K562 (cell line): ENCODE measurements around the gene VCAN. TPM values are rescaled to one million over a fixed set of nuclear protein-coding genes. Genes with fewer than 3 reads are reported as not detected.

Source experiments
- ATAC-seq: fragments of 200-7000 bp; cut with Tn5 transposase; 3 replicates; pipeline ENCODE4 v1.9.1; 2020; ENCODE audit warnings: moderate library complexity
- BruUV-seq: library from RNA; stranded (reverse); fragments of 400-500 nt; replicated peaks from 2 replicates; lab custom pipeline; 2021; lab: Mats Ljungman, UMichigan
- CTCF ChIA-PET: fragments of 300-600 bp; formaldehyde crosslinking; extraction: SDS; loops from one replicate; lab custom pipeline; 2021; ENCODE audit warnings: low intra/inter-chr PET ratio; lab: Yijun Ruan, JAX
- POLR2A ChIA-PET: fragments of 300-600, 350-650 bp; sonication (Branson Sonifier 250); formaldehyde crosslinking; extraction: SDS; loops from one replicate; lab custom pipeline; 2021; ENCODE audit warnings: antibody characterized with exemption, inconsistent platforms; lab: Yijun Ruan, JAX
- DNase-seq, 4 experiments: peaks; one replicate each; pipeline versions ENCODE4 v3.0.0 to v3.0.0-alpha.2; 2011 to 2018; ENCODE audit warnings: low spot score in 3 of 4, mixed read lengths in 3 of 4; ENCODE audit errors: extremely low read depth in 1 of 4
- FAIRE-seq: peaks from 2 replicates; lab custom pipeline; 2011; peaks lifted over from hg19 to GRCh38; lab: Jason Lieb, UNC
- H2AFZ ChIP-seq: 2 replicates; pipeline ENCODE4 v1.6.0; 2011; ENCODE audit warnings: low read depth, low read length, control low read depth, inconsistent platforms
- H3K27ac ChIP-seq: fragments of 200-600 bp; 3 replicates; pipeline ENCODE4 v1.8.0; 2011; ENCODE audit warnings: low read depth, mild to moderate bottlenecking, control low read depth, inconsistent platforms, low read length, moderate library complexity, mixed read lengths; ENCODE audit errors: extremely low read depth
- H3K27me3 ChIP-seq, 2 experiments: fragments of 300-600 bp in 1 of 2; 2 replicates in 1 of 2; 3 replicates in 1 of 2; pipeline versions ENCODE4 v1.6.0 to v1.8.0; 2011; ENCODE audit warnings: inconsistent platforms in 2 of 2, low read length in 2 of 2, mild to moderate bottlenecking in 1 of 2, mixed read lengths in 1 of 2, moderate library complexity in 1 of 2; ENCODE audit not compliant: control insufficient read depth in 2 of 2, insufficient read depth in 2 of 2
- H3K36me3 ChIP-seq: fragments of 300-600 bp; 3 replicates; pipeline ENCODE4 v1.8.0; 2011; ENCODE audit warnings: mild to moderate bottlenecking, low read length, inconsistent platforms; ENCODE audit not compliant: control insufficient read depth, insufficient read depth
- H3K4me1 ChIP-seq, 2 experiments: fragments of 200-600 bp in 1 of 2; replicated peaks in 1 of 2; 2 replicates in 1 of 2; 3 replicates in 1 of 2; pipeline versions ENCODE4 v1.5.1 to v1.8.0; 2011; ENCODE audit warnings: inconsistent platforms in 2 of 2, low read length in 2 of 2, mild to moderate bottlenecking in 1 of 2, mixed read lengths in 1 of 2, moderate library complexity in 1 of 2; ENCODE audit not compliant: control insufficient read depth in 2 of 2, insufficient read depth in 2 of 2
- H3K4me2 ChIP-seq: 2 replicates; pipeline ENCODE4 v1.6.1; 2011; ENCODE audit warnings: low read length, control low read depth, inconsistent platforms, mixed read lengths; ENCODE audit not compliant: insufficient read depth
- H3K4me3 ChIP-seq: fragments of 200-600 bp; sonication (generic), shearing (Covaris generic); 2 replicates; pipeline ENCODE4 v1.5.1; 2016; ENCODE audit warnings: control low read depth, inconsistent platforms
- H3K79me2 ChIP-seq: fragments of 200-600 bp; 3 replicates; pipeline ENCODE4 v1.8.0; 2011; ENCODE audit warnings: low read length, inconsistent platforms; ENCODE audit not compliant: control insufficient read depth, insufficient read depth
- H3K9ac ChIP-seq, 2 experiments: 2 replicates each; pipeline versions ENCODE4 v1.6.0 to v1.6.1; 2011; ENCODE audit warnings: low read depth in 2 of 2, low read length in 2 of 2, control low read depth in 1 of 2, inconsistent platforms in 1 of 2, mild to moderate bottlenecking in 1 of 2, mixed read lengths in 1 of 2; ENCODE audit not compliant: insufficient read depth in 1 of 2
- H3K9me1 ChIP-seq: one replicate; pipeline ENCODE4 v1.6.0; 2011; ENCODE audit warnings: inconsistent platforms, mild to moderate bottlenecking, low read length, moderate library complexity; ENCODE audit not compliant: control insufficient read depth, insufficient read depth
- H3K9me3 ChIP-seq: replicated peaks from 2 replicates; pipeline ENCODE4 v1.5.1; 2011; ENCODE audit warnings: low read depth, low read length, inconsistent platforms; ENCODE audit not compliant: control insufficient read depth, insufficient read depth
- H4K20me1 ChIP-seq: replicated peaks from 2 replicates; pipeline ENCODE4 v1.6.1; 2011; ENCODE audit warnings: low read length, inconsistent platforms, mixed read lengths; ENCODE audit not compliant: control insufficient read depth, insufficient read depth
- ETV5 ChIP-seq: sonication (generic); formaldehyde crosslinking; IDR thresholded peaks from 2 replicates; pipeline ENCODE4 v1.4.0; 2020; ENCODE audit warnings: low read depth, mild to moderate bottlenecking, missing genetic modification reagents
- GMEB1 ChIP-seq: fragments of 250-450 bp; sonication (Bioruptor Pico); IDR thresholded peaks from 2 replicates; pipeline ENCODE4 v1.4.0; 2020; ENCODE audit warnings: mild to moderate bottlenecking
- KDM5B ChIP-seq: fragments of 200-600 bp; sonication (generic); IDR thresholded peaks from 2 replicates; pipeline ENCODE4 v1.6.1; 2012; ENCODE audit warnings: low read depth, mild to moderate bottlenecking, moderate library complexity, low read length, control low read depth, inconsistent platforms; ENCODE audit not compliant: insufficient replicate concordance
- MXD1 ChIP-seq: fragments of 250-450 bp; sonication (Bioruptor Pico); IDR thresholded peaks from 2 replicates; pipeline ENCODE4 v1.8.0; 2021; ENCODE audit warnings: borderline replicate concordance, mild to moderate bottlenecking, moderate library complexity; ENCODE audit not compliant: poor library complexity, severe bottlenecking
- RBBP5 ChIP-seq: fragments of 200-600 bp; sonication (generic); IDR thresholded peaks from 2 replicates; pipeline ENCODE4 v1.6.1; 2012; ENCODE audit warnings: borderline replicate concordance, mild to moderate bottlenecking, low read length, control low read depth, inconsistent platforms; ENCODE audit not compliant: insufficient read depth, poor library complexity, severe bottlenecking
- SMARCB1 ChIP-seq: IDR thresholded peaks from 2 replicates; pipeline ENCODE4 v1.6.1; 2011; ENCODE audit warnings: improper control_type of control experiment, low read depth; ENCODE audit not compliant: insufficient read length
- SREBF1 ChIP-seq: fragments of 150-350 bp; IDR thresholded peaks from 2 replicates; pipeline ENCODE4 v1.6.1; 2014; ENCODE audit warnings: antibody characterized with exemption, low read depth, low read length, borderline replicate concordance
- ZBTB9 ChIP-seq: fragments of 450-650 bp; formaldehyde crosslinking; IDR thresholded peaks from 2 replicates; pipeline ENCODE4 v1.4.0; 2020; ENCODE audit warnings: mild to moderate bottlenecking, moderate library complexity
- ZNF263 ChIP-seq: sonication (generic); formaldehyde crosslinking; IDR thresholded peaks from 2 replicates; pipeline ENCODE4 v1.8.0; 2022; ENCODE audit warnings: mild to moderate bottlenecking, missing genetic modification reagents, borderline replicate concordance
- ZNF717 ChIP-seq: fragments of 250-450 bp; sonication (Bioruptor Pico); IDR thresholded peaks from 2 replicates; pipeline ENCODE4 v1.5.0; 2021
- WGBS: fragments of 100-300 bp; shearing (Covaris generic); methylation state at CpG from one replicate; pipeline ENCODE4 v1.1.6; 2016; ENCODE audit warnings: low coverage, mixed read lengths; ENCODE audit not compliant: insufficient coverage; ENCODE audit errors: missing lambda C conversion rate; 5-methylcytosine and 5-hydroxymethylcytosine counted together
- in situ Hi-C: fragments of 300-500 bp; cut with MboI; formaldehyde crosslinking; loops from 4 replicates; pipeline ENCODE4 v1.15.0; 2018; ENCODE audit warnings: inconsistent platforms, mixed read lengths
- intact Hi-C: fragments of 100-400 bp; cut with micrococcal nuclease; formaldehyde crosslinking; loops from 2 replicates; pipeline ENCODE4 v1.14.2; 2022
- polyA plus RNA-seq, 8 experiments: library from polyadenylated mRNA; depleted of rRNA in 4 of 8; stranded (reverse) in 5 of 8; unstranded in 3 of 8; fragments of >200 nt; fragmentation: Nextera tagmentation in 2 of 8; fragmentation: Illumina TruSeq in 1 of 8; extraction: Ambion mirVana in 2 of 8; extraction: Trizol in 1 of 8; gene quantifications; 2 replicates each; pipeline versions ENCODE4 v1.2.1 to v1.2.3, GENCODE V29; 2011 to 2014; ENCODE audit warnings: inconsistent platforms in 1 of 8, missing spikeins in 1 of 8
- total RNA-seq, 7 experiments: library from RNA; depleted of rRNA in 6 of 7; stranded (reverse); fragments of >200 nt in 6 of 7; fragmentation: Illumina TruSeq in 2 of 7; extraction: Trizol in 2 of 7; gene quantifications; 2 replicates each; pipeline versions ENCODE4 v1.2.1 to v1.2.3, GENCODE V29; 2011 to 2021; ENCODE audit warnings: low replicate concordance in 1 of 7

VCAN gene
- total and polyA plus RNA-seq, 9 of the 15 experiments (the other 6 are each of a cell fraction or from before 2014, with no cell fraction given), result 0.01 to 0.33 (median 0.05) TPM

GRCh38 chr5:83472508-83473345 is 1.2 kb downstream of the VCAN start:
- intact Hi-C loops, result loop anchor here (2.0 to 5.0 kb wide), 3 partner anchors 40 to 1160 kb away; no protein-coding TSS in a partner anchor
- Histone ChIP-seq H3K9me1 (no peaks in the 10 kb centered on the region), H3K79me2 (no peaks in the 10 kb centered on the region), H3K4me3 (peak overlapping the region; percentile 40; the same call in 1 of the 2 replicates), H3K36me3 (no peaks in the 10 kb centered on the region), H3K4me1 (peaks cover 5 to 36% of the 10 kb centered on the region in 2 experiments; a peak in 3 of 5 replicates), H3K4me2 (peak overlapping the region; percentile 84), H4K20me1 (no peaks in the 10 kb centered on the region), H3K9ac (peak overlapping the region in 1 of 2 experiments; percentile 71; a peak in 2 of 4 replicates), H2AFZ (peak overlapping the region; percentile 98), H3K27me3 (peaks cover 11 to 25% of the 10 kb centered on the region in 2 experiments; a peak in 4 of 5 replicates), H3K9me3 (no peaks in the 10 kb centered on the region), H3K27ac (no peak overlapping the region)
- CTCF ChIA-PET, result interaction anchor here (0.7 kb wide), 1 partner anchor 807 kb away, joined by 3 read pairs; no protein-coding TSS in a partner anchor
- POLR2A ChIA-PET, result interaction anchor here (0.6 to 0.8 kb wide), 2 partner anchors 84 to 471 kb away, joined by 3 to 5 read pairs; no protein-coding TSS in a partner anchor
- in situ Hi-C loops, result loop anchor here (10.0 kb wide), 1 partner anchor 1118 kb away; no protein-coding TSS in a partner anchor
- 19% methylated on average over 51 of the region's 54 CpGs for WGBS
- FAIRE-seq, result no peak
- no TSS peak for BruUV-seq
- peak; percentile 12 to 17 (median 14) for DNase-seq
- TF ChIP-seq SMARCB1 (no peak), RBBP5 (peak; percentile 23), SREBF1 (no peak), GMEB1 (CRISPR knock-in tag) (no peak), ZNF263 (CRISPR knock-in tag) (0 out of 2 replicates have a peak, but pooled peaks have one; percentile 17), ETV5 (no peak), KDM5B (peak; percentile 26), ZBTB9 (CRISPR knock-in tag) (no peak), ZNF717 (CRISPR knock-in tag) (no peak), MXD1 (CRISPR knock-in tag) (no peak)
- peak; percentile 24 for ATAC-seq
